ENCODE data around the gene NDUFA8. TPM values are rescaled to one million over a fixed set of nuclear protein-coding genes. Genes with fewer than 3 reads are reported as not detected.

Gene NDUFA8
- total RNA-seq, 1 experiment from 2014 or later = 98.8 TPM

- Histone ChIP-seq H3K27me3 (no peaks in the 10 kb centered on the region), H3K27ac (no peak overlapping the region), H3K36me3 (no peaks in the 10 kb centered on the region), H3K4me3 (no peak overlapping the region), H3K9me3 (replicated peaks) (no peaks in the 10 kb centered on the region), H3K4me1 (peaks cover 12% of the 10 kb centered on the region)
- DNase-seq = peak in 1 of 2 experiments; percentile 46
Observed at GRCh38 chr9:122192261-122192875, 32.8 kb upstream of the NDUFA8 start.

GRCh38 chr9:122191584-122191983 lies 32.0 kb upstream of the NDUFA8 start:
- Histone ChIP-seq H3K4me1 (peaks cover 12% of the 10 kb centered on the region), H3K9me3 (replicated peaks) (no peaks in the 10 kb centered on the region), H3K27ac (no peak overlapping the region), H3K36me3 (no peaks in the 10 kb centered on the region), H3K27me3 (no peaks in the 10 kb centered on the region), H3K4me3 (no peak overlapping the region)
- no peak for DNase-seq

- no peaks in the 10 kb centered on the region for H3K27me3 ChIP-seq
- no peak for DNase-seq
- H3K4me1 ChIP-seq = peaks cover 12% of the 10 kb centered on the region
- H3K9me3 ChIP-seq (replicated peaks) = no peaks in the 10 kb centered on the region
- no peak overlapping the region for H3K27ac ChIP-seq
- H3K4me3 ChIP-seq = no peak overlapping the region
- H3K36me3 ChIP-seq = no peaks in the 10 kb centered on the region
Observed at GRCh38 chr9:122190597-122191381, 31.2 kb upstream of the NDUFA8 start.

- no peak overlapping the region for H3K4me3 ChIP-seq
- H3K36me3 ChIP-seq = no peaks in the 10 kb centered on the region
- H3K27me3 ChIP-seq = peaks cover 2% of the 10 kb centered on the region; the same call in 1 of the 2 replicates
- no peak for DNase-seq
- peaks cover 12% of the 10 kb centered on the region for H3K4me1 ChIP-seq
- no peak overlapping the region for H3K27ac ChIP-seq
- no peaks in the 10 kb centered on the region for H3K9me3 ChIP-seq (replicated peaks)
Observed at GRCh38 chr9:122188369-122188768, 28.8 kb upstream of the NDUFA8 start.

- H3K4me3 ChIP-seq = no peak overlapping the region
- H3K9me3 ChIP-seq (replicated peaks) = no peaks in the 10 kb centered on the region
- peaks cover under 1% of the 10 kb centered on the region; the same call in 1 of the 2 replicates for H3K4me1 ChIP-seq
- peaks cover 2% of the 10 kb centered on the region; the same call in 1 of the 2 replicates for H3K27me3 ChIP-seq
- DNase-seq = no peak
- H3K27ac ChIP-seq = no peak overlapping the region
- H3K36me3 ChIP-seq = no peaks in the 10 kb centered on the region
Observed at GRCh38 chr9:122186777-122187470, 27.3 kb upstream of the NDUFA8 start.

- Histone ChIP-seq H3K36me3 (no peaks in the 10 kb centered on the region), H3K27me3 (peaks cover 2% of the 10 kb centered on the region; the same call in 1 of the 2 replicates), H3K4me3 (no peak overlapping the region), H3K27ac (no peak overlapping the region), H3K9me3 (replicated peaks) (no peaks in the 10 kb centered on the region), H3K4me1 (no peaks in the 10 kb centered on the region)
- peak in 1 of 2 experiments; percentile 28 for DNase-seq
Observed at GRCh38 chr9:122186301-122186700, 26.7 kb upstream of the NDUFA8 start.

GRCh38 chr9:122184551-122184950 lies 25.0 kb upstream of the NDUFA8 start:
- no peak overlapping the region for H3K27ac ChIP-seq
- peaks cover 4% of the 10 kb centered on the region; the same call in 1 of the 2 replicates for H3K4me1 ChIP-seq
- peaks cover 2% of the 10 kb centered on the region; the same call in 1 of the 2 replicates for H3K27me3 ChIP-seq
- no peaks in the 10 kb centered on the region for H3K9me3 ChIP-seq (replicated peaks)
- H3K36me3 ChIP-seq = no peaks in the 10 kb centered on the region
- DNase-seq = no peak
- H3K4me3 ChIP-seq = no peak overlapping the region

GRCh38 chr9:122183501-122183900 lies 23.9 kb upstream of the NDUFA8 start:
- DNase-seq = no peak
- no peaks in the 10 kb centered on the region for H3K9me3 ChIP-seq (replicated peaks)
- no peak overlapping the region for H3K27ac ChIP-seq
- no peak overlapping the region for H3K4me3 ChIP-seq
- peaks cover 2% of the 10 kb centered on the region; the same call in 1 of the 2 replicates for H3K27me3 ChIP-seq
- no peaks in the 10 kb centered on the region for H3K36me3 ChIP-seq
- peaks cover 5% of the 10 kb centered on the region; the same call in 1 of the 2 replicates for H3K4me1 ChIP-seq

GRCh38 chr9:122180633-122181032 lies 21.1 kb upstream of the NDUFA8 start:
- H3K27ac ChIP-seq = no peak overlapping the region
- peaks cover 2% of the 10 kb centered on the region; the same call in 1 of the 2 replicates for H3K27me3 ChIP-seq
- H3K4me3 ChIP-seq = no peak overlapping the region
- no peaks in the 10 kb centered on the region for H3K36me3 ChIP-seq
- peak; percentile 40 to 55 for DNase-seq
- no peaks in the 10 kb centered on the region for H3K9me3 ChIP-seq (replicated peaks)
- peaks cover 5% of the 10 kb centered on the region; the same call in 1 of the 2 replicates for H3K4me1 ChIP-seq

GRCh38 chr9:122179690-122180074 lies 20.1 kb upstream of the NDUFA8 start:
- Histone ChIP-seq H3K27me3 (peaks cover 2% of the 10 kb centered on the region; the same call in 1 of the 2 replicates), H3K4me3 (no peak overlapping the region), H3K4me1 (peaks cover 5% of the 10 kb centered on the region; the same call in 1 of the 2 replicates), H3K27ac (no peak overlapping the region), H3K9me3 (replicated peaks) (no peaks in the 10 kb centered on the region), H3K36me3 (no peaks in the 10 kb centered on the region)
- DNase-seq = peak; percentile 31 to 43

- Histone ChIP-seq H3K4me3 (no peak overlapping the region), H3K9me3 (replicated peaks) (no peaks in the 10 kb centered on the region), H3K27me3 (peaks cover 2% of the 10 kb centered on the region; the same call in 1 of the 2 replicates), H3K4me1 (peaks cover 5% of the 10 kb centered on the region; the same call in 1 of the 2 replicates), H3K36me3 (no peaks in the 10 kb centered on the region), H3K27ac (no peak overlapping the region)
- DNase-seq = no peak
Observed at GRCh38 chr9:122179054-122179689, 19.6 kb upstream of the NDUFA8 start.

- DNase-seq = no peak
- Histone ChIP-seq H3K36me3 (no peaks in the 10 kb centered on the region), H3K27ac (no peak overlapping the region), H3K27me3 (peaks cover 6% of the 10 kb centered on the region; the same call in 1 of the 2 replicates), H3K4me3 (no peak overlapping the region), H3K9me3 (replicated peaks) (no peaks in the 10 kb centered on the region), H3K4me1 (peaks cover 5% of the 10 kb centered on the region; the same call in 1 of the 2 replicates)
Observed at GRCh38 chr9:122176916-122177315, 17.3 kb upstream of the NDUFA8 start.

GRCh38 chr9:122173670-122174069 lies 14.1 kb upstream of the NDUFA8 start:
- DNase-seq = no peak
- Histone ChIP-seq H3K36me3 (no peaks in the 10 kb centered on the region), H3K27me3 (peaks cover 13% of the 10 kb centered on the region), H3K9me3 (replicated peaks) (no peaks in the 10 kb centered on the region), H3K4me1 (no peaks in the 10 kb centered on the region), H3K4me3 (no peak overlapping the region), H3K27ac (no peak overlapping the region)

GRCh38 chr9:122172131-122172530 lies 12.6 kb upstream of the NDUFA8 start:
- Histone ChIP-seq H3K27ac (no peak overlapping the region), H3K9me3 (replicated peaks) (no peaks in the 10 kb centered on the region), H3K36me3 (no peaks in the 10 kb centered on the region), H3K4me3 (no peak overlapping the region), H3K4me1 (no peaks in the 10 kb centered on the region), H3K27me3 (peaks cover 13% of the 10 kb centered on the region)
- DNase-seq = no peak
